Measurements from ENCODE around the gene GLCCI1.

GLCCI1 gene

DNA sequence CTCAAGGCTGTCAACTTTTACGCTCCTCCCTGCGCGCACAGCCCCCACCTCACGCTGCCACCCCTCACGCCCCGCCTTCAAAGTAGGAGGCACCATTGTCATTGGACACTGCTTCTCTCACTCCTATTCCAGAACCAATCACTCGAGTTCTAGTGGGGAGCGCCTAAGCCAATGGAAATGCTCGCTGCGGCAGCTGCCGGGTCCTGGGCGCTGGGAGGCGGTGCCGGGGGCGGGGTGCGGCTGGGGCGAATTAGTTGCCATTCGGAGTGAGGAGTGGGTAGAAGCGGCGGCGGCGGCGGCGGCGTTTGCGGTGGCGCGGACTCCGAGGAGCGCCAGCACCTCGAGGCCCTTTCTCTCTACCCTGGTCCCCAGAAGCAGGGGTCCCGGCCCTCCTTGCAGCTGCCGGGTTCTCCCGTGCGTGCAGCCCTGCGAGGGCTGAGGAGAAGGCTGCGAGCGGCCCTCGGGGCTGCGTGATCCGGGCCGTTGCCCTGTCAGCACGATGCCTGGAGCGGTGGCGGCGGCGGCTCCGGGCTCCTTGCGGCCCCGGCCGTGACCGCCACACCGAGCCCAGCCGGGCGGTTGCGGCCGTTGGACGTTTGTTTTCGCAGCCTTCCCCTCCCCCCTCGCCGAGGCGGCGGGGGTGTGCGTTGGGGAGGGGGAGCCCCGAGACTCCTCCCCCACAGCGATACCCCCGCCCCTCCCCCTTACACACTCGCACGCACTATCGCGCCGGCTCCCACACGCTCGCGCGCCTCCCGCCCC lies at the start of gene GLCCI1:
TSS of gene GLCCI1 (plus strand) at position 253 of the 762 bp plus-strand sequence. CDS start 555 bp downstream, outside the sequence.
- DNase-seq (ENCODE audit: low read depth in 2 of 3, low spot score in 1 of 3): peak; percentile 93 to 95 (median 95)

DNA sequence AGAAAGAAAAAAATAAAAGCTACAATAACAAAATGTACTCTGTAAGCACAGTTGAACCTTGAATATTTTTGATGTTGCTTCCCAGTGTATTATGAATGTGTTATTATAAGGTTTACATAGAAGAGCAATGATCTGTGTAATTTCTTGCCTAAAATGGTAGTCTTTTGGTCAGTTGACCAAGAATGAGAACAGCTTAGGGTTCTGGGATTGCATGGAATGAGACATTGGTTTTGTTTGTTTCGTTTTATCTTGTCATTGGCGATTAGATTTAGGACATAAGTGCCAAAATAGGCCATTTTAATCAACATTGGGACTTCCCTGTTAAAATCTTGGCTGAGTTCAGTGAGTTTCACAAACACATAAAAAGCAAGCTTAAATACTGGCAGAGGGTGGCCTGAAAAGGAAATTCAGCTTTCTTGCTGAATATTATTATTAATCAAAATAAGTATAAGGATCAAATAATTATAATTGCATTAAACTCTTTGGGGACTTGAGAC lies 49.1 kb upstream of the GLCCI1 start:
- no peak for DNase-seq (ENCODE audit: low read depth in 2 of 3, low spot score in 1 of 3)

DNA sequence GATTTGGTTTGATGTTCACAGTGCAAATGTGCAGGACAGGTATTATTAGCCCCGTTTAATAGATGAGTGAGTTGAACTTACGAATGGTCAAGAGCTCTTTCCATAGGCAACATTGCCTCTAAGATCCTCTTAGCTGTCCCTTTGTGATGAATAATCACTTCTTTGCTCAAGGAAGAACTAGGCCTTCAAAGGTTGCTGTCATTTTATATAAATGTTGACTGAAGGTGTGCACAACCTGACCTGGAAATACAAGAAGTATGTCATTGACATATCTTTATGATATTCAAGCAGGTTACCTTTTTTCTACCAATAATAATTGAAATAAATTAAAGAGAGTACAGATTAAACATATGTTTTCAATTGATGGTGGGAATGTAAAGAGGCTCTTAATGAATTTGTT lies 48.5 kb upstream of the GLCCI1 start:
- no peak for DNase-seq (ENCODE audit: low read depth in 2 of 3, low spot score in 1 of 3)

DNA sequence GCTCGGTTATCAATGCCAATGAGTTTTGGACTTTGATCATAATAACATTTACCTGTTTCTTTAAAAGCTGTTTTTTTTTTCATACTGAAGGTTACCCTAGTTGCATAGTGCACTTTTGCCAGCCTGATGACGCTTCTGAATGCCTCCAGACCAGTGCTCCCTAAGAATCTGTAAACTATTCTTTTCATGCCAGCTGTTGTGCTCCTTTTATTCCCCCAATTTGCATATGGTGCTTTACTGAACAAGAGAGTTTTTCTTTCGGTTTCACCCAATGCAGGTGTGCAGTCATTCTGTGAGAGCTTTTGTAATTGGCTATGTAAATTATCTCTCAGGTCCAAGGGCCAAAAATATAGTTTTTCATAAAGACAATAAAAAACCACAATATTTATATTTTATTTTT lies 48.1 kb upstream of the GLCCI1 start:
- no peak for DNase-seq (ENCODE audit: low read depth in 2 of 3, low spot score in 1 of 3)

DNA sequence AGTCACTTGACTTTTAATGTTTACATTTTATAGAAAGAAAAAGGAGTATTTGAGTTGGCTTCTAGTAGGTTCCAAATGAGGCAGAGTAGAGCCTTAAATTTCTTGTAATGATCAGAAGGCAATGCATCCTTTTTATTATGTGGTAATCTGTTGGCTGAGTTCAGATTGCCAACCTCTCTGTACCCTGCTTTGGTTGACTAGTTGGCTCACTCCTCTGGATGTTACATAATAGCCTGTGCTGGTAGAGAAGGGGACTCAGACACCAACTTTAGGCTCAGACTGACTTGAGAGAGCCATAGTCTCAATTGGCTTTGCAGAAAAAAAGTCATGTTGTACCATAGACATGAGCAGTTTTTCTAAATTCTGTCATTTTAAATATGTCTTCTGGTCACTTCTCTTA lies 46.8 kb upstream of the GLCCI1 start:
- no peak for DNase-seq (ENCODE audit: low read depth in 2 of 3, low spot score in 1 of 3)

DNA sequence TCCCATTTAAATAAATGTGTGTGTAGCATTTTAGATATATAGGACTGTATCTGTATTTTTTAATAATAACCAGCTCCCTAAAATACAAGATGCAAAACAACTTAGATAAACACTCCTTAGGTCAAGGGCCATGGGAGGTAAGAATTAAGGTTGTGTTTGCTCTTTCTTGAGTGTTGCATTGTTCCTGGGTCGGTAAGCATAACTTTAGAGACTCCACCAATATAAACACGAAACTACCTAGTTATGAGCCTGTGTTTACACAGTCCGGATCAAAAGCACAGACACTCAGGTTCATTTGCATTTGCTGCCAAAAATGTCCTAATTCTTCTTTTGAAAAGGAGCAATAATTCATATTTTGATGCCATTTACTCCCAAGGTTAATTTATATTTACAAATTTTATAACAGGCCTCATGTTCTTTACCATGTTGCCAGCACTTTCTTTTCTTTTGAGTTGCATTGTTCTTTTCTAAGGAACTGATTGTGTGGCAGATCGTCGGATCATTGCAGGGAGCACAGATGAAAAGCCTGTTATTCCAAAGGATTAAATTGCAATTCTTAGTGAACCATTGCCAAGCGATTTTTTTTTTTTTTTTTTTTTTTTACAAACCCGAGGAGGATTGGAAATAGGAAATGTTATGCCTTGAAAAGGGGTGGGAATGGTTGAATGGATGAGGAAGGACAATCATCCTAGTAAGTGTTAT lies 45.8 kb upstream of the GLCCI1 start:
- no peak for DNase-seq (ENCODE audit: low read depth in 2 of 3, low spot score in 1 of 3)

DNA sequence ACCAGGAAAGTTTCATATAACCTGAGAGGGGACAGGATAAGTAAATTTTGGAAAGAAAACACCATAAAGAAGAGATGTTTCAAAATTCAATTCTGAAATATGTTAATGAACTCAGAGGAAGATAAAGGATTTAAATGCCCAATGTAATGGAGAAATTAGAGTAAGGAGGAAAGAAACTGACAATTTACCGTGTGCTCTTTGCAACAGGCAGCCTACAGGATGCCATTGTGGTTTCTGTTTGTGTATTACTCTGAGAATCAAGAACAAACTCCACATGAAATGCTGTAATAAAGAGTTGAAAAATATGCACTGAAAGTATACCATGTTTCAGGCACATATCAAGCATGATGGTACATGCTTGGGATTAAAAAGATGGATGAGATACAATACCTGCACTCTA lies 44.8 kb upstream of the GLCCI1 start:
- DNase-seq (ENCODE audit: low read depth in 2 of 3, low spot score in 1 of 3): no peak

DNA sequence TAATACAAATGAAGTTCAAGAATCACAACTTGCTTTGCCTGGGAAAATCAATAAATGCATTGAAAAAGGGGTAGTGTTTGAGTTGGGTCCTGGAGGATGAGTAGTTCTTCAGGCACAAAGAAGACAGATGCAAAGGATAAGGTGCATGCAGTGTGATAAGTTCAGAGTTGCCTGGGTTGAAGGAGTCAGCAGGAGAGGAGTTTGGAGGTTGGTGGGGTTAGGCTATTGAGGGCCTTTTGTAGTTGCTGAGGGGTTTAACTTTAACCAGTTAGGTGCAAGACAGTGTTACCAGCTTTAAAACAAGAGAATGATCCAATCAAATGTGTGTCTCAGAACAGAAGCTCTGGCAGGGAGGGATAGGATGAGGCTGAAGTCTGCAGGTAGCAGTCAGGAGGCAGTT lies 44.3 kb upstream of the GLCCI1 start:
- no peak for DNase-seq (ENCODE audit: low read depth in 2 of 3, low spot score in 1 of 3)

DNA sequence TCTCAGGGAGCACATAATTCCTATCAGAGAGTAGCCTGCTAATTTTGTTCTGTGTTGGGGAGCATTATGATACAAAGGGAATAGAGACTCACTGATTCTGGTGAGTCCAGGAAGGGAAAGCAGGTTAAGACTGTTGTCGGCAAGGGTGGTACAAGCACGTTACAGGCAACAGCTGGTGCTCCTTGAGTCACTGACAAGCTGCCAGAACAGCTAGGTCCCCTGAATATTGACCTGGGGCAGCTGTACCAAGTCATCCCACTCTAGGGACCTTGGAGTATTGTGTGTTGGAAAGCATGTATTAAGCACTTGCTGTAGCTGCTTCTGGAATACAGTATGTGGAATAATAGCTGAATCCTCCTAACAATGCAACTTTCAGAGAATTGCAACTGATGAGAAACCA lies 37.0 kb upstream of the GLCCI1 start:
- no peak for DNase-seq (ENCODE audit: low read depth in 2 of 3, low spot score in 1 of 3)

DNA sequence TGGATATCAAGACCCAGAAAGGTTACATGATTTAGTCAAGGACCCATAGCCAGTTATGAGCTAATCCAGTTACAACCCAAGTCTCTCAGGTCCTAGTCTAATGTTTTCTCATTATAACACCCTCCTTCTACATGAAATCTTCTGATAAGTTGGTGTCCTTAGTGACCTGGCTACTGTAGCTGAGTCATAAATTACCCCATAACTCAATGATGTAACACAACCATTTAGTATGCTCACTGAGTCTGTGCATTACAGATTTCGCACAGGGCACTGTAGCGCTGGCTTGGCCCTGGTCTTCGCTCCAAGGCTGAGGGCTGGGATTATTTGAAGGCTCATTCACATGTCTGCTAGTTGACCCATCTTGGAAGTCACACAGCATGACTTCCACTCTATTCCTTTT lies 36.0 kb upstream of the GLCCI1 start:
- no peak for DNase-seq (ENCODE audit: low read depth in 2 of 3, low spot score in 1 of 3)

DNA sequence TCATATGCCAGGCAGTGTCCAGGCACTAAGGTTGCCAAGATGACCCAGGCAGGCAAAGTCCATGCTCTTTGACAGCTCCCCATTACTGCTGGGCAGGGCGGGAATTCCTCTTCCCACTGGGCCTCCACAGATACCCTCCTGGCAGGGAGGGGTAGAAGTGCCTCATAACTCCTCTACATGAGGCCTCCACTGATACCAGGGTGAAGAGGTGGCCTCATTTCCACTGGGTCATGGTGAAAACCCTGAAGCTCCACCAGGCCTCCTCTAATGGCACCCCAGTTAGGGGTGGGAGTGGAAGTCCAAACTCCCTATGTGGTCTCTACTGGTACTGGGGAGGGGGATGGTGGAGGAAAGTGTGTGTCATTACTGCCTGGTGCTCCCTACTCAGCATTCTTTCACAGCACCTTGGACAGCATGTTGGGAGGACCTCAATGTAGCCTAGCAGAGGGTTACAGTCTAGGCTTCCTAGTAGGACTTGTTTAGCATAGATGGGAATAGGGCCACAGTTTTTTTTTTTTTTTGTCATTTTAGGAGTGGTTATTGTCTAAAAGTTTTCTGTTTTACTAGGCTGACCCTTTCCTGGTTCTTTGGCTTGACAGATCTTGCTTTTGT lies 34.6 kb upstream of the GLCCI1 start:
- DNase-seq (ENCODE audit: low read depth in 2 of 3, low spot score in 1 of 3): no peak

DNA sequence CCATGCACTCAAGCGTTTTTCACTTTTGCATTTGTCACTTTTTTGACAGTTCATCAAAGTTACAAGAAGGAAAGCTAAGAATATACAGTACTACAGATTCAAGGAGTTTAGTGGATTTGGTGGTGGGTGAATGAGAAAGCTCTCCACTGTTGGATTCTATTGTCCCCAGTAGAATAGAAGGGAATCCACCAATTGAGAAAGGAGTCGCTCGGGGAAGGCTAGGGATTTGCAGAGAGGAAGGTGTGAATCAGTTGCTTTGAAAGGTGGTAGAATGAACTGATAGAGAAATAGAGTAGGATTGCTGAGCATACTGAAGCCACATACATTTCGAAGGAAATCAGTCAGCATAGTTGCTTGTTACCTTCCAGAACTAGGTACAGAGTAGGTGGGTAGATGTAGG lies 33.7 kb upstream of the GLCCI1 start:
- DNase-seq (ENCODE audit: low read depth in 2 of 3, low spot score in 1 of 3): no peak

DNA sequence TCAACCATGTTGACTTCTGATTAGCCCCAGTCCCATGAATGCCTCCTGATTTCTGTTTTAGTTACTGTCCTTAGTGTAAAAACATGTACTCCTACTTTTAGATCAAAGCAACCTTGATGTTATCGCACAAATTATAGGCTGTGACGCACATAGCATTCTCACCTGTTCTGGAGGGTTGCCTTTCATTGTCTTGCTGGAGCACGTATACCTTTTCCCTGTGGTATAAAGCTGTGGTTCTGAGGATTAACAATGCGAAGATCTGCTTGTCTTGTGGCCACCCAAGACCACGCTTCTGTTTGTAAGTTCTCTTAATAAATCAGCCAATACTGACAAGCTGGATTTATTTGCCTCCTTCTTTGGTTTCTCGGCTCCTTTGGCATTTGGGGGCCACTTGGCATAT lies 30.1 kb upstream of the GLCCI1 start:
- DNase-seq (ENCODE audit: low read depth in 2 of 3, low spot score in 1 of 3): no peak

DNA sequence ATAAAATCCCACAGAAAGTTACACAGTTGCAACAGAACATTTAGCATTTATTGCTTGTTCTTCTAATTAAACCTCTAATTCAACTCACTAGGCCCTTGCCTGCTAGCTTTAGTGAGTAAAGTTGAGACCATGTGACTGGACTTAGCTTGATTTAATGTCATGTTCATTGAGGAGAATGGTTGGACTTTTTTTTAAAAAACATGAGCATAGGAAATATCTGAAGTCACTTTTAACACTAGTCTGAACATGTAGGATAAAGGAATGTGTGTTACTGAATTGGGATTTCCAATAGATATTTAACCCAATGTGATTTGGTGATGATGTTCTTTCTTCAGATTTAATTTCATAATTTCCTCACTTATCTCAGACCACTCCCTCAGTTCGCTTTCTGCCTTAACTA lies 24.6 kb upstream of the GLCCI1 start:
- no peak for DNase-seq (ENCODE audit: low read depth in 2 of 3, low spot score in 1 of 3)

DNA sequence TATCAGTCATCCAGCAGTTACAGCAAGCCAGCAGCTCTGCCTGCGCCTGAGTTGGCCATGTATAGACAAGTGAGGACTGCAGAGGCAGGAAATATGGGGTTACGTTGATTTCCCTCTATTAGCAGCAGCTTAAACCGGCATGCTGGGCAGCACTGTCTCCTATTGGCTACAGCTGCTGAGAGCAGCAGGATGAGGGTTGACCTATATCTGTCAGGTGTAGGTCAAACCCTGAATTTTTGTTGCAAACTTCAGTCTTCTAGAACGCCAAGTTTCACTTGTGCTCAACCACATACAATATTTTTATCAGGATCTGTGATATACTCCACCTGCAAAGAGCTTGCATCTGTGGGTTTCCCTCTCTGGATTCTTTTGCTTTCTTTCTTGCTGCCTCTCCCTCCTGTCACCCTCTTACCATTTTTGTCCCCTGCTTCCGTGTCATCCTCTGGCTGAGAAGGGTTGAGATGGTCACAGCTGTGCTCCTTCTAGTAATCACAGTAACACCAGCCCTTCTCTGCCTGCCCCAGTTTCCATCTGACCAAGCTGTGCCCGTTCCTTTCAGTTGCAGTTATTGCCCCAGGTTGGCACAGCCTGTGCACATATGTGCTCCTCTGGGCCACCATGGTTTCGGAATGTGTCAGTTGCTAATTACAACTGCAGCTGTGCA lies 23.8 kb upstream of the GLCCI1 start:
- peak; percentile 18 to 50 (median 24) for DNase-seq (ENCODE audit: low read depth in 2 of 3, low spot score in 1 of 3)

DNA sequence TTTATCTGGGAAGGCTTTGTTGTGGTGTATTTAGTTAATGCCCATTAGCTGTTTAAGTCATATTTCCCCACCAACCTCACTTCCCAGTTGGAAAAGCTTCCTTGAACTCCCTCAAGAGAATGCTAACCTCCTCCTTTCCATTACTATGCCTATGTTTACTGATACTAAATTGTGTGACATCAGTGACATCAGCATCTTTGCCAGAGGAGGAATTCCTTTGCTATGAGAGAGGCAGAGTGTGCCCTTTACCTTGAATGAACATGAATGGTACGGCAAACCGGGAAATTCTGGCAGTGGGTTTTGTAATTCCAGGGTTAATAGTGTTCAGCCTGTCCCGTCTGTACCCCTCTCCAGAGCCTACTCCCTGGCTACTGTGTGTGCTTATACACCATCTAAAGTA lies 22.1 kb upstream of the GLCCI1 start:
- DNase-seq (ENCODE audit: low read depth in 2 of 3, low spot score in 1 of 3): no peak

DNA sequence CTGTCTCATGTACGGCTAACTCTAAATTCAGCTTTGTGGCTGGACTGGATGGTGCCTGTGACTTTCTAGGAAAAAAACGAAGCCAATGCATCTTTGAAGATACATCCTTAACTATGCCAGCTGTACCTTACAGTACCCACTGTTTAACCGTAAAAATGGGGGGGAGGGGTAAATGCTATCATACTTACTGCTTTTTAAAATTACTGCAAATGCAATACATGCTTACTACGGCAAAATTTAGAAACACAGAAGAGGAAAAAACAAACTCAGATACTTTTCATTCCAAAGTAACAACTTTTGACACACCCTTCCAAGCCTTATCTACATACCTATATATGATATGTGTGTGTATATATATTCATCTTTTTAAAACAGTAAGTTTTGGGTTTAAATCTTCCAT lies 20.4 kb upstream of the GLCCI1 start:
- no peak for DNase-seq (ENCODE audit: low read depth in 2 of 3, low spot score in 1 of 3)

DNA sequence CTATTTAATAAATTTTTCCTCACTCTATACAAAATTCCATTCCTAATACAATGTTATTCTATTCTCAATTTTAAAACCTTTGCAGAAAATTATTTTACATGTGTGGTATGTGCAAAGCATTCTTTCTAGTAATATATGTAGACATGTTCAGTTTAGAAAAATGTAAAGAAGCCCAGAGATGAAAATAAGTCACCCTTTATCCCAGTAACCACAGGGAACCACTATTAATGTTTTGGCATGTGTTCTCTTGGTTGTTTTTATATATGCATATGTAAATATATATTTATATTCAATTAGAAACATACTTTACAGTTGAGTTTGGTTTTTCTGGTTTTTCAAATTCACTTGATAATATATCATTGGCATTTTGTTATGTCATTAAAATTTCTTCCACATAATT lies 14.8 kb upstream of the GLCCI1 start:
- DNase-seq (ENCODE audit: low read depth in 2 of 3, low spot score in 1 of 3): no peak

DNA sequence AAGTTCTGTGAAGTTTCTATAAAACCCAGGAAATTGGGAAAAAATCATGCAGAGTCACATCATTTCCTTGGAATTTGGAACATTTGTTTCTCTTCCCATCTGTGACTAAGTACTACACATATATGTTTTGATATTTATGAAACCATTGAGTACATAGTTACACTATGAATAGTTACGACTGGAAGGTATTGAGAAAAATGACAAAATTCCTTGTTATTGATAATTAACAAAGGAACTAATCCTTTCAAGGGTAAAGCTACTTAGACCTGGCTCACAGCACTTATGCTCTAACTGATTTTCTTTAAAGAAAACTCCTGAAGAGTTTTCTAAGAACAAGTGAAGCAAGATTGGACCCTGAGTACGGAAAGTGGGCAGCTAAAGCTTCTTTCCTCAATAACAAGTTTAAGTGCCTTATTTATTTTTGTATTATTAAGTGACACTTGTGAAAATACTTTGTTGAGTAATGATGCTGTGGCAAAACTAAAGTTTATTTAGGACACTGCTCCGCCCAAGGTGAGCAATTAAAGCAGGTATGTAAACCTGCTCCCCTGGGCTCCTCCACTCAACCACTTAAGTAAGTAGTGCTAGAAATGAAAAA lies 12.0 kb upstream of the GLCCI1 start:
- DNase-seq (ENCODE audit: low read depth in 2 of 3, low spot score in 1 of 3): no peak

DNA sequence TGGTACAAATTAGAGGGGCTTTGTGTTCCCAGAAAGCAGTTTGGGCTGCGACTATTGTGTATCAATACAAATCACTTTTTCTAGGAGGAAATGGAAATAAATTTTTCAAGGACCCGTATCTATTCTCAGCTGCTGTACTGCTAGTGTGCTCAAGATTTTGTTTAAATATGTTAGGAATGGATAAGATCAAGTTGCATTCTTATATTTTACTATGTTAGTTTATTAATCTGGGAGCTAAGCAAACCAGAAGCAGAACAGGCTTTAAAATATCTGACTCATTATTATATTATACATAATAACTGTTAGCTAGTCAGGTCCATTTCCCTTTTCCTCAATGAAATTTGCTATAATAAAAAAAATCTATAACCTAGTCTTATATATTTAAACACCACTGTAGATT lies 11.1 kb upstream of the GLCCI1 start:
- no peak for DNase-seq (ENCODE audit: low read depth in 2 of 3, low spot score in 1 of 3)

DNA sequence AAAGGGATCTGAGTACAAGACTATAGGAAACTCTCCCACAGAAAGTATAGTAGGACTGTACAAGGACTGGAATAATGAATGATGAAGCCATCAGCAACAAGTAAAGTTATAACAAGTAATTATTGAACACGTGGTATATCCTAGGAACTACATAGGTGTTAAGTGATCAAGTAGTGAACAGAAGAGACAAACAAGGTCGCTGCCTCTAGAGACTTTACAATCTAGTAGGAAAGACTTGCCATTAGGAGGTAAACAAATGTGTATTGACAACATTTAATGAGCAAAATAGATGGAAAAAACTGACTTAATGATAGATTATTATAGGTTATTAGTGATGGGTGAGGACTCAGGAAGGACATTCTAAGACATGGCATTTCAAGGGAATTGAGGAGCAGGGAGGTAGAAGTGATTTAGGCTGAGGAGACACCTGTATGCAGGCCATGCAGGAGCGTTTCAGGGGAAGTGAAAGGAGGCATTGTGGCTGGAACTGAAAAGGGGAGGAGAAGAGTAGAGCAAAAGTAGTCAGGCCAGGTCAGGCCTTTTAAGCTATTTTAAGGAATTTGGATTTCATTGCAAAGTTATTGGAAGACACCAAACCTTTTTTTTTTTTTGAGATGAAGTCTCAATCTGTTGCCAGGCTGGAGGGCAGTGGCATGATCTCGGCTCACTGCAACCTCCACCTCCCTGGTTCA lies 8.5 kb upstream of the GLCCI1 start:
- no peak for DNase-seq (ENCODE audit: low read depth in 2 of 3, low spot score in 1 of 3)

Measured in stimulated activated CD4-positive, alpha-beta T cell treated with anti-CD3 and anti-CD28 coated beads, Interleukin-12 subunit alpha, Interleukin-12 subunit beta, amount 100 ng/mL, for 48 hours (primary cell).